ENCODE data around the gene ABI3.

- TF ChIP-seq CTCF (IDR thresholded peaks at IDR 0.05; ENCODE audit: insufficient read depth, low read length) (no peak), GABPA (IDR thresholded peaks at IDR 0.05; ENCODE audit: low read depth) (no peak)
Observed at GRCh38 chr17:49213399-49213798, 2.9 kb downstream of the ABI3 start.
